Panc1 (cell line): Measurements from ENCODE around the gene KLF5. TPM values are rescaled to one million over a fixed set of nuclear protein-coding genes. Genes with fewer than 3 reads are reported as not detected.

ENCODE experiments used
- ATAC-seq: fragments of 200-7000 bp; cut with Tn5 transposase; 2 replicates; pipeline ENCODE4 v1.9.1; 2020; ENCODE audit warnings: mild to moderate bottlenecking, moderate library complexity
- BruUV-seq: library from RNA; stranded (reverse); fragments of 400-500 nt; replicated peaks from 2 replicates; lab custom pipeline; 2021; lab: Mats Ljungman, UMichigan
- CTCF ChIA-PET: fragments of 300-600 bp; sonication (Branson Sonifier 250); formaldehyde crosslinking; loops from one replicate; lab custom pipeline; 2022; ENCODE audit warnings: antibody characterized with exemption; lab: Charles Lee
- POLR2A ChIA-PET: fragments of 300-600 bp; sonication (Branson Sonifier 250); formaldehyde crosslinking; loops from one replicate; lab custom pipeline; 2022; ENCODE audit warnings: antibody characterized with exemption; lab: Charles Lee
- DNase-seq: peaks from one replicate; pipeline ENCODE4 v3.0.0-alpha.2; 2010; ENCODE audit warnings: low read depth, low spot score
- H3K27ac ChIP-seq: 2 replicates; pipeline ENCODE4 v1.5.1; 2011; ENCODE audit warnings: mild to moderate bottlenecking, low read length, inconsistent platforms
- H3K27me3 ChIP-seq: fragments of 200-500 bp; sonication (Bioruptor generic); 2 replicates; pipeline ENCODE4 v1.6.0; 2014; ENCODE audit warnings: low read length, inconsistent platforms; ENCODE audit not compliant: control insufficient read depth, insufficient read depth
- H3K36me3 ChIP-seq: fragments of 200-500 bp; sonication (Bioruptor generic); 2 replicates; pipeline ENCODE4 v1.5.1; 2014; ENCODE audit warnings: inconsistent platforms, mild to moderate bottlenecking, low read length, moderate library complexity; ENCODE audit not compliant: control insufficient read depth, insufficient read depth
- H3K4me1 ChIP-seq: 2 replicates; pipeline ENCODE4 v1.5.1; 2011; ENCODE audit warnings: inconsistent platforms, mild to moderate bottlenecking, low read length, moderate library complexity; ENCODE audit not compliant: control insufficient read depth, insufficient read depth
- H3K4me3 ChIP-seq, 2 experiments: 2 replicates each; pipeline ENCODE4 v1.5.1; 2011 to 2012; ENCODE audit warnings: low read depth in 2 of 2, low read length in 2 of 2, mild to moderate bottlenecking in 2 of 2, inconsistent platforms in 1 of 2, moderate library complexity in 1 of 2
- H3K9me3 ChIP-seq: fragments of 200-500 bp; sonication (Bioruptor generic); 2 replicates; pipeline ENCODE4 v1.5.1; 2014; ENCODE audit warnings: low read depth, mild to moderate bottlenecking, inconsistent platforms, low read length, moderate library complexity; ENCODE audit not compliant: control insufficient read depth, insufficient read depth
- POLR2AphosphoS5 ChIP-seq: IDR thresholded peaks from 2 replicates; pipeline ENCODE4 v1.6.1; 2012; ENCODE audit warnings: mild to moderate bottlenecking, low read depth, low read length, moderate library complexity
- SIN3A ChIP-seq: IDR thresholded peaks from 2 replicates; pipeline ENCODE4 v1.6.1; 2012; ENCODE audit warnings: low read depth, mild to moderate bottlenecking, low read length, moderate library complexity, borderline replicate concordance; ENCODE audit not compliant: insufficient read depth
- TCF7L2 ChIP-seq: IDR thresholded peaks from 2 replicates; pipeline ENCODE4 v1.6.1; 2011; ENCODE audit warnings: mild to moderate bottlenecking, low read depth, low read length, inconsistent platforms
- in situ Hi-C: cut with HindIII; loops from 2 replicates; pipeline ENCODE4 v1.10.0; 2016; ENCODE audit warnings: low sequenced_read_pairs, low pct_unique_long_range_greater_than_20kb
- intact Hi-C: fragments of 100-400 bp; cut with micrococcal nuclease; formaldehyde crosslinking; loops from one replicate; pipeline ENCODE4 v1.10.0; 2022; ENCODE audit not compliant: unreplicated experiment
- total RNA-seq: library from RNA; stranded (reverse); gene quantifications from one replicate; pipeline ENCODE4 v1.2.1, GENCODE V29; 2021; ENCODE audit not compliant: unreplicated experiment
- TF ChIP-seq, protein P1 (sequence below): fragments of 450-650 bp; IDR thresholded peaks from 2 replicates; pipeline ENCODE4 v1.5.1; 2017; ENCODE audit warnings: mild to moderate bottlenecking
- TF ChIP-seq, protein P2 (sequence below), 2 experiments: IDR thresholded peaks; 2 replicates each; pipeline ENCODE4 v1.6.1; 2011 to 2012; ENCODE audit warnings: low read depth in 2 of 2, control low read depth in 1 of 2, low read length in 1 of 2, mild to moderate bottlenecking in 1 of 2, moderate library complexity in 1 of 2; ENCODE audit not compliant: insufficient read depth in 1 of 2

KLF5 gene
- total RNA-seq, 1 experiment from 2014 or later = 1.5 TPM

DNA sequence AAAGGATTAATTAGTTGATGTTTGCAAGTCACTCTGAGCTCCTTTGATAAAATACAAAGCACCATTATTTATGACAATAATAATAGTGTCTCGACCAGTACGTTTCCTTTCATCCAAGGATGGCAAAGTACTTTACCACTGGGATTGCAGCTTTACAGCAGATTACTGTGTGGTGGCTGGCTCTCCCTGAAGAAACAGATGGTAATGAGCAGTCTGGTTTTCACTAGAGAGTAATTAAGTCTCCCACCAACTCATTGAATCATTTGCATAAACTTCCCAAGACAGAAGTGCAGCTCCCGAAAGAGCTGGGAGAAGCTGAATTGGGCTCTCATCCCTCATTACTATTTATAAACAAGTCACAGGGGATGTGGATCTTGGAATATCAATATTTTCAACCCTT lies 48.7 kb downstream of the KLF5 start:
- in situ Hi-C loops = no loop called here
- Histone ChIP-seq H3K36me3 (no peaks in the 10 kb centered on the region), H3K4me3 (no peak overlapping the region), H3K4me1 (no peaks in the 10 kb centered on the region), H3K9me3 (no peaks in the 10 kb centered on the region), H3K27me3 (no peaks in the 10 kb centered on the region), H3K27ac (no peak overlapping the region)
- ChIA-PET CTCF (no interaction called here), POLR2A (no interaction called here)
- TF ChIP-seq POLR2AphosphoS5 = no peak
- TF ChIP-seq, protein P1, sequence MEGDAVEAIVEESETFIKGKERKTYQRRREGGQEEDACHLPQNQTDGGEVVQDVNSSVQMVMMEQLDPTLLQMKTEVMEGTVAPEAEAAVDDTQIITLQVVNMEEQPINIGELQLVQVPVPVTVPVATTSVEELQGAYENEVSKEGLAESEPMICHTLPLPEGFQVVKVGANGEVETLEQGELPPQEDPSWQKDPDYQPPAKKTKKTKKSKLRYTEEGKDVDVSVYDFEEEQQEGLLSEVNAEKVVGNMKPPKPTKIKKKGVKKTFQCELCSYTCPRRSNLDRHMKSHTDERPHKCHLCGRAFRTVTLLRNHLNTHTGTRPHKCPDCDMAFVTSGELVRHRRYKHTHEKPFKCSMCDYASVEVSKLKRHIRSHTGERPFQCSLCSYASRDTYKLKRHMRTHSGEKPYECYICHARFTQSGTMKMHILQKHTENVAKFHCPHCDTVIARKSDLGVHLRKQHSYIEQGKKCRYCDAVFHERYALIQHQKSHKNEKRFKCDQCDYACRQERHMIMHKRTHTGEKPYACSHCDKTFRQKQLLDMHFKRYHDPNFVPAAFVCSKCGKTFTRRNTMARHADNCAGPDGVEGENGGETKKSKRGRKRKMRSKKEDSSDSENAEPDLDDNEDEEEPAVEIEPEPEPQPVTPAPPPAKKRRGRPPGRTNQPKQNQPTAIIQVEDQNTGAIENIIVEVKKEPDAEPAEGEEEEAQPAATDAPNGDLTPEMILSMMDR = no peak
- no peak for TF ChIP-seq SIN3A
- TF ChIP-seq TCF7L2 = no peak
- TF ChIP-seq, protein P2, sequence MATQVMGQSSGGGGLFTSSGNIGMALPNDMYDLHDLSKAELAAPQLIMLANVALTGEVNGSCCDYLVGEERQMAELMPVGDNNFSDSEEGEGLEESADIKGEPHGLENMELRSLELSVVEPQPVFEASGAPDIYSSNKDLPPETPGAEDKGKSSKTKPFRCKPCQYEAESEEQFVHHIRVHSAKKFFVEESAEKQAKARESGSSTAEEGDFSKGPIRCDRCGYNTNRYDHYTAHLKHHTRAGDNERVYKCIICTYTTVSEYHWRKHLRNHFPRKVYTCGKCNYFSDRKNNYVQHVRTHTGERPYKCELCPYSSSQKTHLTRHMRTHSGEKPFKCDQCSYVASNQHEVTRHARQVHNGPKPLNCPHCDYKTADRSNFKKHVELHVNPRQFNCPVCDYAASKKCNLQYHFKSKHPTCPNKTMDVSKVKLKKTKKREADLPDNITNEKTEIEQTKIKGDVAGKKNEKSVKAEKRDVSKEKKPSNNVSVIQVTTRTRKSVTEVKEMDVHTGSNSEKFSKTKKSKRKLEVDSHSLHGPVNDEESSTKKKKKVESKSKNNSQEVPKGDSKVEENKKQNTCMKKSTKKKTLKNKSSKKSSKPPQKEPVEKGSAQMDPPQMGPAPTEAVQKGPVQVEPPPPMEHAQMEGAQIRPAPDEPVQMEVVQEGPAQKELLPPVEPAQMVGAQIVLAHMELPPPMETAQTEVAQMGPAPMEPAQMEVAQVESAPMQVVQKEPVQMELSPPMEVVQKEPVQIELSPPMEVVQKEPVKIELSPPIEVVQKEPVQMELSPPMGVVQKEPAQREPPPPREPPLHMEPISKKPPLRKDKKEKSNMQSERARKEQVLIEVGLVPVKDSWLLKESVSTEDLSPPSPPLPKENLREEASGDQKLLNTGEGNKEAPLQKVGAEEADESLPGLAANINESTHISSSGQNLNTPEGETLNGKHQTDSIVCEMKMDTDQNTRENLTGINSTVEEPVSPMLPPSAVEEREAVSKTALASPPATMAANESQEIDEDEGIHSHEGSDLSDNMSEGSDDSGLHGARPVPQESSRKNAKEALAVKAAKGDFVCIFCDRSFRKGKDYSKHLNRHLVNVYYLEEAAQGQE (IDR thresholded peaks at IDR 0.05; ENCODE audit: insufficient read depth in 1 of 2, low read depth in 2 of 2, low read length in 1 of 2) = no peak
- BruUV-seq = no TSS peak
- DNase-seq = no peak
- ATAC-seq = no peak
- intact Hi-C loops = no loop called here

DNA sequence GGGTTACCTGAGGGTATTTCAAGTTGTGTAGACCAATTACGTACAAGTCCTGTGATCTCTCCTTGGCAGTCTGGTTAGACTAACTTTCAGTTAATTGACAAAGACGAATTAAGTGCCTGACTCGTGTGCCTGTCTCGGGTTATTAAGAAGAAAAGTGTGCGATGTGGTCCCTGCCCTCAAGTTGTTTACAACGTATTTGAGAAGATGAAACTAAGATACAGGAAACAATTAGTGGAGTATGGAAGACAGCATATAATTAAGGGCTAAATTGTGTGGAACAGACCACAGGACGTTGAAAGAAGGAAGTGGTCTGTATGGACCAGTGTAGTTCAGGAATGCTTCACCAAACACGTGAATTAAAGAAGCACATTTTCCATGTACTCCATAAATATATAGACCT lies 49.2 kb downstream of the KLF5 start:
- Histone ChIP-seq H3K27me3 (no peaks in the 10 kb centered on the region), H3K27ac (no peak overlapping the region)

More for the DNA sequence above, 49.2 kb downstream of the KLF5 start:
- DNase-seq (no peak), ATAC-seq (no peak)
- Histone ChIP-seq H3K4me1 (no peaks in the 10 kb centered on the region), H3K9me3 (no peaks in the 10 kb centered on the region), H3K4me3 (no peak overlapping the region), H3K36me3 (no peaks in the 10 kb centered on the region)
- intact Hi-C loops = no loop called here
- POLR2A ChIA-PET = no interaction called here
- CTCF ChIA-PET = no interaction called here
- no peak for TF ChIP-seq TCF7L2
- TF ChIP-seq, protein P2 (IDR thresholded peaks at IDR 0.05; ENCODE audit: insufficient read depth in 1 of 2, low read depth in 2 of 2, low read length in 1 of 2) = no peak
- no peak for TF ChIP-seq SIN3A
- no peak for TF ChIP-seq POLR2AphosphoS5
- TF ChIP-seq, protein P1 = no peak
- in situ Hi-C loops = no loop called here
- BruUV-seq = no TSS peak
